ENCODE results near the gene ZBED1.
"Not testable (repeated sequence)": the region's sequence is repeated elsewhere in the genome, so short reads cannot be mapped to it uniquely, and the experiment has no call there.

ZBED1 gene

GRCh38 chrX:2466876-2467656 lies 33.7 kb downstream of the ZBED1 start:
- no peak for TF ChIP-seq GATA1 (IDR thresholded peaks at IDR 0.05; ENCODE audit: low read depth, low read length)
- no peak for TF ChIP-seq POLR2A (IDR thresholded peaks at IDR 0.05; ENCODE audit: low read length)
- no peak for DNase-seq

- TF ChIP-seq POLR2A (IDR thresholded peaks at IDR 0.05; ENCODE audit: low read length) (no peak), GATA1 (IDR thresholded peaks at IDR 0.05; ENCODE audit: low read depth, low read length) (no peak)
- DNase-seq: no peak
Observed at GRCh38 chrX:2464677-2465166, 36.1 kb downstream of the ZBED1 start.

- DNase-seq: no peak
- TF ChIP-seq GATA1 (IDR thresholded peaks at IDR 0.05; ENCODE audit: low read depth, low read length) (no peak), POLR2A (IDR thresholded peaks at IDR 0.05; ENCODE audit: low read length) (no peak)
Observed at GRCh38 chrX:2463973-2464676, 36.7 kb downstream of the ZBED1 start.

- not testable (repeated sequence) for DNase-seq
Observed at GRCh38 chrX:2463481-2463880, 37.3 kb downstream of the ZBED1 start.

DNA sequence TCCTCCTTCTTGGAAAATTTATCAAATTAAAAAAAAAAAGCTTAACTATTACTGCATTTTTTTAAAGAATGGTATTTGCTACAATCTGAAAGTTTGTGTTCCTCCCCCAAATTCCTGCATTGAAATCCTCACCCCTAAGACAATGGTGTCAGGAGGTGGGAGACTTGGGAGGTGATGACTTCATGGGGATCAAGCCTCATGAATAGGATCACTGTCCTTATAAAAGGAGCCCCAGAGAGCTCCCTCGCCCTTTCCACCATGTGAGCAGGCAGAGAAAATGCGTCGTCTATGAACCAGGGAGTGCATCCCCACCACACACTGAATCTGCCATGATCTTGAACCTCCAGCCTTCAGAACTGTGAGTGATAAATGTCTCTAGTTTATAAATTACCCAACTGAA lies 38.0 kb downstream of the ZBED1 start:
- DNase-seq: no peak
- TF ChIP-seq GATA1 (IDR thresholded peaks at IDR 0.05; ENCODE audit: low read depth, low read length): no peak
- no peak for TF ChIP-seq POLR2A (IDR thresholded peaks at IDR 0.05; ENCODE audit: low read length)

- no peak for TF ChIP-seq GATA1 (IDR thresholded peaks at IDR 0.05; ENCODE audit: low read depth, low read length)
- TF ChIP-seq POLR2A (IDR thresholded peaks at IDR 0.05; ENCODE audit: low read length): no peak
- DNase-seq: no peak
Observed at GRCh38 chrX:2462074-2462473, 38.7 kb downstream of the ZBED1 start.

DNA sequence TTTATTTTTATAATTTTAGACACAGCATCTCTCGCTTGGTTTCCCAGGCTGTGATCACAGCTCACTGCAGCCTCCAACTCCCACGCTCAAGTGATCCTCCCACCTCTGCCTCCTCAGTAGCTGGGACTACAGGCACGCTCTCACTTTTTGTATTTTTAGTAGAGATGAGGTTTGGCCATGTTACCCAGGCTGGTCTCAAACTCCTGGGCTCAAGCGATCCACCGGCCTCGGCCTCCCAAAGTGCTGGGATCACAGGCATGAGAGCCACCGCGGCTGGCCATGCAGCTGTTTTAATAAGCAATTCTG lies 39.1 kb downstream of the ZBED1 start:
- TF ChIP-seq POLR2A (IDR thresholded peaks at IDR 0.05; ENCODE audit: low read length) (no peak), GATA1 (IDR thresholded peaks at IDR 0.05; ENCODE audit: low read depth, low read length) (no peak)

GRCh38 chrX:2460821-2461710 lies 39.7 kb downstream of the ZBED1 start:
- not testable (repeated sequence) for DNase-seq

More for the DNA sequence above, 39.1 kb downstream of the ZBED1 start:
- DNase-seq: no peak

DNA sequence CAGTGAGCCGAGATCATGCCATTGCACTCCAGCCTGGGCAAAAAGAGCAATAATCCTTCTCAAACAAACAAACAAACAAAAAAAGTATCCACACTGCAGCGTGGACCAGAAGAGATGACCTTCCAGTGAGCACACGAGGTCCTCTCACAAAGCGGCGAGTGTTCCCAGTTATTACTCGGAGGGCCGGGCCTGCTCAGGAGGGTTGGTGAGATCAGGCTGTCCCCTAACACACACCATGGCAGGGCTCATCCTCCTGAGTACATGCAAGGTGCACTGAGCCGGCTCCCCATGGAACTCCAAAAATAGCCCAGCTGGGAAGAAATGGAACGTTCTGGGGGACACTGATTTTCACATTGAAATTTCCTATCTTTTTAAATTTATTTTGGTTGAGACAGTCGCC lies 40.7 kb downstream of the ZBED1 start:
- DNase-seq: not testable (repeated sequence)

DNA sequence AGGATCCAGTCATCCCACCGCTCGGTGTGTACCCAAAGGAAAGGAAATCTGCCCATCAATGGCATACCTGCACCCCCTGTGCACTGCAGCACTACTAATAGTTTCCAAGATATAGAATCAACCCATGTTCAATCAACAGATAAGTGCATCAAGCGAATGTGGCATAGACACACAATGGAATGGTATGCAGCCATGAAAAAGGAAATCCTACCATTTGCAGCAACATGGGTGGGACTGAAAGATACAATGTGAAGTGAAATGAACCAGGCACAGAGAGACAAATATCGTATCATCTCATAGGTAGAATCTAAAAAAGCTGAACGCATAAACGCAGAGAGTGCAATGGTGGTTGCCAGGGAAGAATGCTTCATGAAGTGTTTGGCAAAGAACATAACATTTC lies 42.5 kb downstream of the ZBED1 start:
- DNase-seq: no peak

GRCh38 chrX:2457289-2458133 lies 43.3 kb downstream of the ZBED1 start:
- TF ChIP-seq GATA1 (IDR thresholded peaks at IDR 0.05; ENCODE audit: low read depth, low read length) (no peak), POLR2A (IDR thresholded peaks at IDR 0.05; ENCODE audit: low read length) (no peak)

More for the DNA sequence above, 42.5 kb downstream of the ZBED1 start:
- TF ChIP-seq GATA1 (IDR thresholded peaks at IDR 0.05; ENCODE audit: low read depth, low read length): no peak
- TF ChIP-seq POLR2A (IDR thresholded peaks at IDR 0.05; ENCODE audit: low read length): no peak

GRCh38 chrX:2456091-2456490 lies 44.7 kb downstream of the ZBED1 start:
- not testable (repeated sequence) for DNase-seq

More at GRCh38 chrX:2457289-2458133, 43.3 kb downstream of the ZBED1 start:
- DNase-seq: no peak

DNA sequence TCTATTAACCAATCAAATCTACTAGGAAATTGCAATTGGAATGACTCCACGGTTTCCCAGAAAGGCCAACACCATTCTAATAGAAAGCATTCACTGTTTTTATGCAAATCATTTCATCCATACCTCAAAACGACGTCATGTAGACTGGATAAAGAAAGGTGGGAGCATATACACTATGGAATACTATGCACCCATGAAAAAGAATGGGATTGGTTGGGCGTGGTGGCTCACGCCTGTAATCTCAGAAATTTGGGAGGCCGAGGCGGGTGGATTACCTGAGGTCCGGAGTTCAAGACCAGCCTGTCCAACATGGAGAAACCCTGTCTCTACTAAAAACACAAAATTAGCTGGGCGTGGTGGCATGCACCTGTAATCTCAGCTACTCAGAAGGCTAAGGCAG lies 46.2 kb downstream of the ZBED1 start:
- not testable (repeated sequence) for DNase-seq

GRCh38 chrX:2452799-2453198 lies 48.0 kb downstream of the ZBED1 start:
- TF ChIP-seq POLR2A (IDR thresholded peaks at IDR 0.05; ENCODE audit: low read length): no peak
- TF ChIP-seq GATA1 (IDR thresholded peaks at IDR 0.05; ENCODE audit: low read depth, low read length): no peak
- DNase-seq: no peak

All from erythroblast (primary cell).